Neuron (in vitro differentiated cells): ENCODE results near the gene SAC3D1.

Experiments
- H2AFZ ChIP-seq: one replicate; pipeline ENCODE4 v1.6.1; 2013; ENCODE audit warnings: low read depth, mild to moderate bottlenecking, inconsistent platforms, low read length, moderate library complexity
- H3K27me3 ChIP-seq: one replicate; pipeline ENCODE4 v1.6.1; 2013; ENCODE audit warnings: low read length; ENCODE audit not compliant: insufficient read depth
- H3K36me3 ChIP-seq: one replicate; pipeline ENCODE4 v1.6.1; 2013; ENCODE audit warnings: low read length; ENCODE audit not compliant: insufficient read depth
- H3K4me1 ChIP-seq: one replicate; pipeline ENCODE4 v1.6.1; 2013; ENCODE audit warnings: low read length; ENCODE audit not compliant: insufficient read depth
- H3K4me3 ChIP-seq: 2 replicates; pipeline ENCODE4 v1.5.1; 2013; ENCODE audit warnings: mild to moderate bottlenecking, low read length, moderate library complexity
- H3K9me3 ChIP-seq: one replicate; pipeline ENCODE4 v1.6.1; 2013; ENCODE audit warnings: low read length

Gene SAC3D1

GRCh38 chr11:65034423-65034822 lies 6.6 kb upstream of the SAC3D1 start:
- no peaks in the 10 kb centered on the region for H3K4me1 ChIP-seq

DNA sequence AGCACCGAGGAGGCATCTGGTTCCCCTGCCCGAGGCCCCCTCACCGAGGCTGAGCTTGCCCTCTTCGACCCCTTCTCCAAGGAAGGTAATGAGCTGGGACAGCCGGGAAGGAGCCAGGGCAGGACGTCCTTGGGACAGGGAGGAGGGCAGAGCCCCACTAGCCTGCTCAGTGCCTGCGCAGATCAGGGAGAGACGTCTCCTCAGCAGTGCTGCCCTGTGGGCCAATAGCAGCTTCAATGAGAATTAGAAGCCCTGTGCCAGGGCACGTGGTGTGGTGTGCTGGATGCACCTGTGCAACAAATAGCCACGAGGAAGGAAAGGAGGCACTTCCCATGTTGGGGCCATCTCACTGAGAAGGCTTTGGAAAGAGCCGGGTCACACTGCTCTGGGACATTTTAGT lies 5.4 kb upstream of the SAC3D1 start:
- Histone ChIP-seq H3K27me3 (no peaks in the 10 kb centered on the region), H2AFZ (no peak overlapping the region), H3K36me3 (peaks cover 27% of the 10 kb centered on the region)

More at GRCh38 chr11:65034423-65034822, 6.6 kb upstream of the SAC3D1 start:
- Histone ChIP-seq H2AFZ (no peak overlapping the region), H3K9me3 (no peaks in the 10 kb centered on the region), H3K27me3 (no peaks in the 10 kb centered on the region), H3K36me3 (peaks cover 27% of the 10 kb centered on the region), H3K4me3 (no peak overlapping the region)

DNA sequence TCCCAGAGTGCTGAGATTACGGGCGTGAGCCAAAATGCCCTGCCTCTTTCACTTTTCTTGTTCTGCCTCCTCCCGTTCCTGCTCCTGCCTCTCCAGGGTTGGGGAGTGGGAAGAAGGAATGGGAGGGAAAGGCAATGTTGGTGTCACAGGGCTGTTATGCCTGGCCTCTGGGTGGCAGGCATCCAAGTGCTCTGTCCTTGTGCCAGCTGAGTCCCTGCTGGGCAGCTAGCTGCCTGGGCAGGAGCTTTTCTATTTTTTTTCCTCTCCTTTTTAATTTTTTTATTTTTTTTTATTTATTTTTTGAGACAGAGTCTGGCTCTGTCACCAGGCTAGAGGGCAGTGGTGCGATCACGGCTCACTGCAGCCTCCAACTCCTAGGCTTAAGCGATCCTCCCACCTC lies 4.1 kb upstream of the SAC3D1 start:
- no peaks in the 10 kb centered on the region for H3K4me1 ChIP-seq
- no peaks in the 10 kb centered on the region for H3K27me3 ChIP-seq
- H3K36me3 ChIP-seq = peaks cover 25% of the 10 kb centered on the region
- H2AFZ ChIP-seq = no peak overlapping the region
- no peak overlapping the region for H3K4me3 ChIP-seq
- H3K9me3 ChIP-seq = no peaks in the 10 kb centered on the region

More for the DNA sequence above, 5.4 kb upstream of the SAC3D1 start:
- Histone ChIP-seq H3K9me3 (no peaks in the 10 kb centered on the region), H3K4me1 (no peaks in the 10 kb centered on the region), H3K4me3 (no peak overlapping the region)

- Histone ChIP-seq H3K27me3 (no peaks in the 10 kb centered on the region), H3K9me3 (no peaks in the 10 kb centered on the region), H3K4me3 (peak overlapping the region; percentile 85), H3K4me1 (peaks cover 4% of the 10 kb centered on the region), H2AFZ (peak overlapping the region; percentile 86), H3K36me3 (peaks cover 27% of the 10 kb centered on the region)
Observed at GRCh38 chr11:65040520-65040846, 527 bp upstream of the SAC3D1 start.

- H3K4me1 ChIP-seq = peaks cover 4% of the 10 kb centered on the region
- no peak overlapping the region for H2AFZ ChIP-seq
- H3K27me3 ChIP-seq = no peaks in the 10 kb centered on the region
- H3K36me3 ChIP-seq = peaks cover 23% of the 10 kb centered on the region
- no peaks in the 10 kb centered on the region for H3K9me3 ChIP-seq
- H3K4me3 ChIP-seq = peak overlapping the region; percentile 85
Observed at GRCh38 chr11:65042891-65043290, 1.9 kb downstream of the SAC3D1 start.

DNA sequence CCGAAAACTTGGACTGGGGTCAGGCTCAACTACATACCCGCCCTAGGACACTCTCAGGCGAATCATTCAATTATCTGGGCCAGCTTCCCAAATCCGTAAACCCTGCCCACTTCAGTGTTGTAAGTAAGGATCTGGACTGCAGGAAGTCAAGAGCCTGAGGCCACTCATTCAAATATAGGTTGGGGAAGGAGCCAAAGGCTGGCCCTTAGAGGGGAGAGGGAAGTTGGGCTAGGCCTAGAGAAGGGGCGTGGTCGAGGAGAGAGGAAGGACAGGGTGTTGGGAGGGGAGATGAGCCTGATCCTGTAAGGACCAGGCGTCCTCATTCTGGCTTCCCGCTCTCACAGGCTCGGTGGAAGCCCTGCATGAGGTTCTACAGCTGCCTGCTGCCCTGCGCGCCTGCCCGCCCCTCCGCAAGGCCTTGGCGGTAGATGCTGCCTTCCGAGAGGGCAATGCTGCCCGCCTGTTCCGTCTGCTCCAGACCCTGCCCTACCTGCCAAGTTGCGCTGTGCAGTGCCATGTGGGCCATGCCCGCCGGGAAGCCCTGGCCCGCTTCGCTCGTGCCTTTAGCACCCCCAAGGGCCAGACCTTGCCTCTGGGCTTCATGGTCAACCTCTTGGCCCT lies 3.0 kb downstream of the SAC3D1 start:
- Histone ChIP-seq H2AFZ (no peak overlapping the region), H3K27me3 (no peaks in the 10 kb centered on the region), H3K36me3 (peaks cover 21% of the 10 kb centered on the region), H3K4me3 (no peak overlapping the region), H3K4me1 (peaks cover 4% of the 10 kb centered on the region), H3K9me3 (no peaks in the 10 kb centered on the region)

GRCh38 chr11:65045061-65045460 lies 4.1 kb downstream of the SAC3D1 start:
- peaks cover 4% of the 10 kb centered on the region for H3K4me1 ChIP-seq
- no peak overlapping the region for H3K4me3 ChIP-seq
- peaks cover 21% of the 10 kb centered on the region for H3K36me3 ChIP-seq
- no peaks in the 10 kb centered on the region for H3K27me3 ChIP-seq
- no peak overlapping the region for H2AFZ ChIP-seq
- no peaks in the 10 kb centered on the region for H3K9me3 ChIP-seq

DNA sequence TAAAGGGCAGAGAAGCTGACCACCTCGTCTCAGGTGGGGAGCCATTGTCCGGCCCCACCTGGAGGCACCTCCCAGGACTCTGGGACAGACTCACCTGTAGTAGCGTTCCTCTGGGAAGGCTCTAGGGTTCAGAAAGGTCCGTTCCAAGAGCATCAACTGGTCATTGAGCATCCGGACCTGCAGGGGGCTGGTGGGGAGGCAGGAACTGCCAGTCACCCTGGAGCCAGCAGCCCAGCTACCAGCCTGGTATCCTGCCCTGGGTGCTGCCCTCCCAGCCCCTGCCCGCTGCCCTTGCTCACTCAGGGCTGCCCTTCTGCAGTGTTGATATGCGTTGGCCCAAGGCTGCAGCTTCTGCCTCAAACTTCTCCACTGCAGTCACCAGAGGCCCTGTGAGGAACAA lies 4.7 kb downstream of the SAC3D1 start:
- no peaks in the 10 kb centered on the region for H3K27me3 ChIP-seq
- no peak overlapping the region for H2AFZ ChIP-seq
- no peaks in the 10 kb centered on the region for H3K9me3 ChIP-seq
- H3K4me3 ChIP-seq = no peak overlapping the region
- H3K36me3 ChIP-seq = peaks cover 21% of the 10 kb centered on the region
- H3K4me1 ChIP-seq = peaks cover 4% of the 10 kb centered on the region

GRCh38 chr11:65047581-65048422 lies 6.8 kb downstream of the SAC3D1 start:
- Histone ChIP-seq H3K36me3 (peaks cover 21% of the 10 kb centered on the region), H3K4me3 (no peak overlapping the region), H2AFZ (no peak overlapping the region), H3K9me3 (no peaks in the 10 kb centered on the region), H3K27me3 (peaks cover 3% of the 10 kb centered on the region), H3K4me1 (no peaks in the 10 kb centered on the region)

DNA sequence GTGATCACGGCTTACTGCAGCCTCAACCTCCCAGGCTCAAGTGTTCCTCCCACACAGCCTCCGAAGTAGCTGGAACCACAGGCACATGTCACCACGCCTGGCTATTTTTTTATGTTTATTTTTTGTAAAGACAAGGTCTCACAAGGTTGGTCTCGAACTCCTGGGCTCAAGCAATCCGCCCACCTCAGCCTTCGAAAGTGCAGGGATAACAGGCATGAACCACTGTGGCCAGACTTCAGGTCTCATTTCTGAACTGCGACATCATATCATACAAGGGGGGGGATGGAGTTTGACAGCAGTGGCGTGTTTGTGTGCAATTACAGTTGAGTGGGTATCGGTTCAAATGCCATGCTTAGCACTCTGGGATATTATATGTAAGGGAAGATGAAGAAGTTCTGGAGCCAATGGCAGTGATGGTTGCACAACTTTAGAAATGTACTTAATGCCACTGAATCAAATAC lies 10.4 kb downstream of the SAC3D1 start:
- no peaks in the 10 kb centered on the region for H3K36me3 ChIP-seq
- H3K27me3 ChIP-seq = peaks cover 9% of the 10 kb centered on the region
- no peak overlapping the region for H3K4me3 ChIP-seq
- no peaks in the 10 kb centered on the region for H3K9me3 ChIP-seq
- no peaks in the 10 kb centered on the region for H3K4me1 ChIP-seq
- no peak overlapping the region for H2AFZ ChIP-seq

DNA sequence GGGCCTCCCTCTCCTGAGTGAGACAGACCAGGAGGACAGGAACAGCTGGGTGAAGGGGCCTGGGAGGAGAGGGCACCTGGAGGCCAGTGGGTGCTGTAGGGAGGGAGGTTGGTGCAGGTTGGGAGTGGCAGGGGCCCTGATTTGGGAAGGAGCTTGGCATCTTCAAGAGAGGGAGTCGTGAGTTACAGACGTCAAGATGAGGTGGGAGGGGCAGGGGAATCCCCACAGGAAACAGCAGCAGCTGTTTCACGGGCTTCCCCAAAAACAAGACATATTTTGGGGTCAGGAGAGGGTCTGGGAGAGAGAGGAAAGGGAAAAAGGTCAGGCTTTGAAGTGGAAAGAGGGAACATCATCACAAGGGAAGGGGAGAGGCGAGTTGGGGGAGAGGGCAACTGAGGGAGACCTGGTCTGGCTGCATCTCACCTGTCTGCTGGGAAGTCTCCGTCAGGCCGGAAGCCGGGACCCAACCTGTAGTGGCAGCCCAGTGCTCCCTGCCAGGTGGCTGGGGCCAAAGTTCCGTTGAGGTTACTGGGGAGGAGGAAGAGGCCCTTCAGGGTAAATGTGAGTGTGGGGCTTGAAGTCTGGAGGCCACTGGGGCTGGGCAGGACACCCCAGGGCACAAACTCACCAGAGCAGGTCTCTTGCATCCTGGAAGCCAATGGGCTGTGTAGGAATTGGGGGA lies 13.0 kb downstream of the SAC3D1 start:
- no peaks in the 10 kb centered on the region for H3K4me1 ChIP-seq
- peaks cover 9% of the 10 kb centered on the region for H3K27me3 ChIP-seq
- H3K4me3 ChIP-seq = no peak overlapping the region
- H3K36me3 ChIP-seq = no peaks in the 10 kb centered on the region
- H3K9me3 ChIP-seq = no peaks in the 10 kb centered on the region
- no peak overlapping the region for H2AFZ ChIP-seq

GRCh38 chr11:65055538-65055937 lies 14.5 kb downstream of the SAC3D1 start:
- H3K36me3 ChIP-seq = no peaks in the 10 kb centered on the region
- H3K27me3 ChIP-seq = peaks cover 9% of the 10 kb centered on the region
- no peak overlapping the region for H3K4me3 ChIP-seq
- H2AFZ ChIP-seq = no peak overlapping the region
- no peaks in the 10 kb centered on the region for H3K9me3 ChIP-seq
- no peaks in the 10 kb centered on the region for H3K4me1 ChIP-seq

DNA sequence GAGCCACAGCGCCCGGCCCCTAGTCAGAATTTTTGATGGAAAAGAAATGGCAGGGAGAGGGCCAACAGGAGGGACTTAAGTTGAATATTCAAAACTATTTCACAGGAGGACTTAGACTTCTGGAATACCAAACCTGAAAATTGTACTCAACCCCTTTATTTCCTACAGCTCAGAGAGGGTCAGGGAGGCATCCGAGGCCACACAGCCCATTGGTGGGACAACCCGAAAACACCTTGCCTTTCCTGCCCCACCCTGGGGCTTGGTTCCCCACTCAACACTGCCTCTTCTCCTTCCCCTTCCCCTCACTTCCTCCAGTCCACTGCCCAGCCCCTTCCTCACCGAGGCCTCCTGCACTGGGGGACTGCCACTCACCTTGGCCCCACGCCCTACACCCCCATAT lies 16.0 kb downstream of the SAC3D1 start:
- H3K27me3 ChIP-seq = peaks cover 9% of the 10 kb centered on the region
- H3K36me3 ChIP-seq = no peaks in the 10 kb centered on the region
- no peaks in the 10 kb centered on the region for H3K9me3 ChIP-seq
- H2AFZ ChIP-seq = no peak overlapping the region
- no peaks in the 10 kb centered on the region for H3K4me1 ChIP-seq
- H3K4me3 ChIP-seq = no peak overlapping the region
